Breast epithelium (tissue), 4 donors: Measurements from ENCODE around the gene FLAD1. TPM values are rescaled to one million over a fixed set of nuclear protein-coding genes. Genes with fewer than 3 reads are reported as not detected.

Experiments used
- DNase-seq, 2 donors: peaks; one replicate each; pipeline ENCODE4 v3.0.0-alpha.2; 2019; ENCODE audit warnings: low spot score in 2 of 2
- H3K27ac ChIP-seq, 2 donors: fragments of 200-600 bp; sonication (generic) in 1 of 2; one replicate each; pipeline ENCODE4 v1.5.1; 2016 to 2019; ENCODE audit warnings: mild to moderate bottlenecking in 1 of 2
- H3K27me3 ChIP-seq, 2 donors: fragments of 200-600 bp; sonication (generic) in 1 of 2; one replicate each; pipeline versions ENCODE4 v1.5.1 to v1.6.0; 2017 to 2019; ENCODE audit warnings: control low read depth in 1 of 2, mild to moderate bottlenecking in 1 of 2
- H3K36me3 ChIP-seq: fragments of 200-600 bp; one replicate; pipeline ENCODE4 v1.5.1; 2019
- H3K4me1 ChIP-seq, 2 donors: fragments of 200-600 bp; sonication (generic); one replicate each; pipeline ENCODE4 v1.5.1; 2016 to 2019; ENCODE audit warnings: control low read depth in 1 of 2
- H3K4me3 ChIP-seq, 3 donors: fragments of 200-600 bp; sonication (generic); 1 replicate in 2 of 3; 2 replicates in 1 of 3; pipeline ENCODE4 v1.5.1; 2016 to 2019; ENCODE audit warnings: mild to moderate bottlenecking in 3 of 3, moderate library complexity in 2 of 3
- H3K9me3 ChIP-seq, 2 donors: fragments of 200-600 bp; sonication (generic) in 1 of 2; one replicate each; pipeline ENCODE4 v1.5.1; 2016 to 2019; ENCODE audit warnings: control low read depth in 1 of 2
- POLR2A ChIP-seq: fragments of 450-650 bp; IDR thresholded peaks from one replicate; pipeline ENCODE4 v1.6.1; 2016; ENCODE audit warnings: antibody characterized with exemption, mild to moderate bottlenecking, moderate library complexity
- POLR2AphosphoS5 ChIP-seq, 3 donors: sonication (generic); formaldehyde crosslinking; IDR thresholded peaks; one replicate each; pipeline ENCODE4 v1.6.1; 2017; ENCODE audit warnings: antibody characterized with exemption in 3 of 3
- intact Hi-C: fragments of 100-400 bp; cut with DNase I; formaldehyde crosslinking; loops from one replicate; pipeline ENCODE4 v1.15.1; 2023; ENCODE audit warnings: low total_unique reads
- total RNA-seq, 3 donors: library from RNA; depleted of rRNA; stranded (reverse); fragments of >200 nt; gene quantifications; one replicate each; pipeline ENCODE4 v1.1.0, GENCODE V29; 2016
- TF ChIP-seq, protein P1 (sequence below), 3 donors: fragments of 450-650 bp; IDR thresholded peaks; one replicate each; pipeline ENCODE4 v1.5.1; 2016 to 2017; ENCODE audit warnings: antibody characterized with exemption in 3 of 3, mild to moderate bottlenecking in 3 of 3, moderate library complexity in 3 of 3

FLAD1 gene
- total RNA-seq, 3 donors from 2014 or later = 27.0 to 42.7 (median 39.3) TPM

DNA sequence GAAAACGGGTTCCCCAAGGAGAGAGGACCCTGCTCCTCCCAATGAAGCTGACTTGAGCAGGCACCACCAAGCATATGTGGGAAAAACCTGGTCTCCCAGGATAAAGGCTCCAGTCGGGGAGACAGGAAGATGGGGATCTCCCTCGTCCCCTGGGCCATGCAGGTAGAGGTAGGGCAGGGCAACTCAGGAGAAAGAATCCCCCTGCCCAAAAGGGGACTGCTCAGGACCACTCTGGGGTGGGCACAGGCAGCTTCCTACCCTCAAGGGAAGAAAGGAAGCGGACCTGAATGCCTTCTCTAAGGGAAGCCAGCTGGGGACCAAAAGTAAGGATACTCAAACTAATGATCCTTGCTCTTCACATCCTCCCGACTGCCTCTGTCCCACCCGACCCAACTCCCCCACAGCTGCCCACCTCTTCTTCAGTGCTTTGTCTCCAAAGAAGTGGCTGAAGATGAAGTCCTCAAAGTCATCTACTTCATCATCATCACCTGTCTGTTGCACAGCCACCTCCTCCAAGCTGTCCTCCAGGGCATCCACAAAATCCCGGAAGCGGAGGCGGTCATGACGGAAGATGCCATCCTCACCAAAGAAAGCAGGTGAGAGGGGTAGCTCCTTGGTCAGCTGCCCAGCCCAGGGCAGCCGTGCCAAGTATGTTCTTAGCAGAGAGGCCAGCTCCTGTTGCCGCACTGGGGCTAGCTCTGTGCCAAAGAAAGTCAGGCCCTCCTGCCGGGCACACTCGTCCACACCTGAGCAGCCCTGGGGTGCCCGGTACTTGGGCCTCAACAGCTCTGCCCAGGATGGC, 37.8 kb upstream of the FLAD1 start:
- Histone ChIP-seq H3K4me1 (peaks cover 0 to 4% of the 10 kb centered on the region in 2 donors), H3K36me3 (no peaks in the 10 kb centered on the region), H3K27me3 (no peaks in the 10 kb centered on the region), H3K9me3 (no peaks in the 10 kb centered on the region), H3K27ac (peak overlapping the region in 1 of 2 donors; percentile 58), H3K4me3 (no peak overlapping the region)
- intact Hi-C loops = no loop called here
- DNase-seq = no peak
- TF ChIP-seq, protein P1, sequence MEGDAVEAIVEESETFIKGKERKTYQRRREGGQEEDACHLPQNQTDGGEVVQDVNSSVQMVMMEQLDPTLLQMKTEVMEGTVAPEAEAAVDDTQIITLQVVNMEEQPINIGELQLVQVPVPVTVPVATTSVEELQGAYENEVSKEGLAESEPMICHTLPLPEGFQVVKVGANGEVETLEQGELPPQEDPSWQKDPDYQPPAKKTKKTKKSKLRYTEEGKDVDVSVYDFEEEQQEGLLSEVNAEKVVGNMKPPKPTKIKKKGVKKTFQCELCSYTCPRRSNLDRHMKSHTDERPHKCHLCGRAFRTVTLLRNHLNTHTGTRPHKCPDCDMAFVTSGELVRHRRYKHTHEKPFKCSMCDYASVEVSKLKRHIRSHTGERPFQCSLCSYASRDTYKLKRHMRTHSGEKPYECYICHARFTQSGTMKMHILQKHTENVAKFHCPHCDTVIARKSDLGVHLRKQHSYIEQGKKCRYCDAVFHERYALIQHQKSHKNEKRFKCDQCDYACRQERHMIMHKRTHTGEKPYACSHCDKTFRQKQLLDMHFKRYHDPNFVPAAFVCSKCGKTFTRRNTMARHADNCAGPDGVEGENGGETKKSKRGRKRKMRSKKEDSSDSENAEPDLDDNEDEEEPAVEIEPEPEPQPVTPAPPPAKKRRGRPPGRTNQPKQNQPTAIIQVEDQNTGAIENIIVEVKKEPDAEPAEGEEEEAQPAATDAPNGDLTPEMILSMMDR (IDR thresholded peaks at IDR 0.05) = no peak
- TF ChIP-seq POLR2A = no peak
- TF ChIP-seq POLR2AphosphoS5 (IDR thresholded peaks at IDR 0.05) = no peak

DNA sequence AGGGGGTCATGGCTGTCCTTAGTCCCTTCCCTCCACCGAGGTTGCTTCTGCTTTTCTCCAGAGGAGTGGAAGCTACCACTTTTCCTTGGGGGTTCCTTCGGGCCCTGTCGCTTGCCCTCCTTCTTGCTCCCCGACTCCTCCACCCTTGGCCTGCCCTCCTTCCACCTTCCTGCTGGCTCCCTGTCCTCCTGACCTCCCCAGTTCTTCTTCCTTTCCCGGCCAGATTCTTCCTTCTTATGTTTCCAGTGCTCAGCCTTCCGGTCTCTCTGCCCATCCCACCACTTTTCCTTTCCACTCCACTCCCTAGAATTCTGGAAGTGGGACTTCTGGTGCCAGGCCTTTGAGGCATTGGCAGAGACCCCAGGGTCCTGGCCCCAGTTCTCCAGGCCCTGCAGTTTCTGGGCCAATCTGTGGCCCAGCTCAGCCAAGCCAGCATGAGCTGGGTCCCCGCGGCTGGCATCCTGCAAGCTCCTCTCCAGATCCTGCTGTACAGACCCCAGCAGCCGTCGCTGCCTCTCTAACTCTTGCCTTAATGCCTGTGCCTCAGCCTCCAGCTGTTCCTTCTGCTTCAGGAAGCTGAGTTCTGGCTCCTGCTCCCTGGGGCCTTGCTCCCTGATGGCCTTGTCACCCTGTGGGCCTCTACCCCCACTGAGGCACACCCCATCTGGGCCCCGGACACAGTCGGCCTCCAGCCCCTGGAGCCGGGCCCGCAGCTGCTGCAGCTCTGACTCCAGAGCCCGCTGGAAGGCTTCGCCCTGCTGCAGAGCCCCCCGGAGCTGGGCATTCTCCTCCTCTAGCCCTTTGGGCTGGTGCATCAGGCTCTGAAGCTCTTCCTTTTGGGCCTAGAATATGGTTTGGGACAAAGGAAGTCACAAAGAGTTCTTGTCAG, 36.9 kb upstream of the FLAD1 start:
- Histone ChIP-seq H3K36me3 (no peaks in the 10 kb centered on the region), H3K4me1 (peaks cover 0 to 4% of the 10 kb centered on the region in 2 donors), H3K27me3 (no peaks in the 10 kb centered on the region), H3K4me3 (no peak overlapping the region), H3K9me3 (no peaks in the 10 kb centered on the region), H3K27ac (peak overlapping the region in 1 of 2 donors; percentile 26)
- intact Hi-C loops = no loop called here
- DNase-seq = no peak
- TF ChIP-seq POLR2AphosphoS5 (IDR thresholded peaks at IDR 0.05) (no peak), POLR2A (no peak)
- TF ChIP-seq, protein P1 (IDR thresholded peaks at IDR 0.05) = no peak

DNA sequence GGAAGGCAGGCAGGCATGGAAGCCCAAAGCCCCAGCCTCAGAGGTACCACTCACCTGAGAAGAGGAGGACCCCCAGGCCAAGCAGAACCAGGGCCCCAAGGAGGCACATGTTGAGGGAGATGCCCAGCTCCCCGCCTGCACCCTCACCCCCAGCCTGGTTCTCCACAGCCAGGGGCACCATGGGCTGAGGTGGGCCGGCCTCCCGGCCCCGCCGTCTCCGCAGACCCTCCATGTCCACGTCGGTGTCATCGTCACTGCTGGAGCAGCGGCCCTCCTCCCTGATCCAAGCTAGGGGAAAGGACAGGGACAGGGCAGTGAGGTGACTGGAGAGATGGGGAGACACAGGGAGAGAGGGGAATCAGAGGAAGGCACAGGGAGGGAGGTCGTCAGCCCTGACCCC, 35.1 kb upstream of the FLAD1 start:
- Histone ChIP-seq H3K4me1 (peaks cover 0 to 4% of the 10 kb centered on the region in 2 donors), H3K27ac (no peak overlapping the region), H3K9me3 (no peaks in the 10 kb centered on the region), H3K27me3 (no peaks in the 10 kb centered on the region), H3K36me3 (no peaks in the 10 kb centered on the region), H3K4me3 (no peak overlapping the region)
- intact Hi-C loops = no loop called here
- TF ChIP-seq, protein P1 (IDR thresholded peaks at IDR 0.05) = no peak
- TF ChIP-seq POLR2AphosphoS5 (IDR thresholded peaks at IDR 0.05) (no peak), POLR2A (no peak)
- DNase-seq = no peak

DNA sequence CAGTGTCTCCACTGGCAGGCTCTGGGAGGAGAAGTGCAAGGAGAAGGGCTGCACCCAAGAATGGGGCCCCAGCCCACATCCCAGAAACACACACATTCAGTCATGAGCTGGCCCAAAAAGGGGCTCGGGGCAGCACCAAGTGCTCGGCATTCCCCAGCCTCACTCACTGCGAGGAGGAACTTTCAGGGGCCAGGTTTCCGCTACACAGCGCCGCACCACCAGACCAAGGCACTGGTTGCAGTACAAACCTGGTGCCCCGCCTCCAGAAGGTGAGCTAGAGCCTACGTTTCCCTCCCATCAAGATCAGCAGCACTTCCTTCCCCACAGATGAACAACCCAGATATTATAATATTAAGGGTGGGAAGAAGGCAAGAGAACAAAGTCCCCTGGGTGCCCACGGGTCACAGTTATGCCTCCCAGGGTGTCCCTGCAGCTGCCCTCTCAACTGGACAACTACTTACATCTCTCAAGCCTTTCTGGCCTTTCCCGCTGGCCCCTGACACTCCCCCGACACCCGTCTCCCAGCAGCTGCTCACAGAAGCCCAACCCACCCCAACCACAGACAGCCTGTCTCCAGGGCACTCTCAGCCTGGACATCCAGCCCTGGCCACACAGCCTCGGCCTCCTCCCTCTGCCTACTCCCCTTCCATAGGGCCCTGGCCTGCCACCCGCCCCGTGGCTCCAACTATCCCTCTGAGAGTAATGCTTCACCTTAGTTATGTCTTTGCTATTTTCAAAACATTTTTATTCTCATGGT, 31.1 kb upstream of the FLAD1 start:
- Histone ChIP-seq H3K4me3 (no peak overlapping the region), H3K4me1 (peaks cover 0 to 23% of the 10 kb centered on the region in 2 donors), H3K27me3 (no peaks in the 10 kb centered on the region), H3K27ac (no peak overlapping the region), H3K36me3 (no peaks in the 10 kb centered on the region), H3K9me3 (no peaks in the 10 kb centered on the region)
- DNase-seq = no peak
- TF ChIP-seq POLR2AphosphoS5 (IDR thresholded peaks at IDR 0.05) (no peak), POLR2A (no peak)
- TF ChIP-seq, protein P1 (IDR thresholded peaks at IDR 0.05) = no peak
- intact Hi-C loops = loop anchor here (10.0 kb wide), 1 partner anchor 113 kb away; the partner anchor contains the start of gene EFNA4
